Activated CD4-positive, alpha-beta T cell treated with anti-CD3 and anti-CD28 coated beads for 4 hours (primary cell): Measurements from ENCODE around the gene KLHL26.
A peak's percentile ranks its signal among the peaks of the same experiment; 100 is the strongest.
"Not testable (repeated sequence)": the region's sequence is repeated elsewhere in the genome, so short reads cannot be mapped to it uniquely, and the experiment has no call there.

ENCODE experiments used
- DNase-seq, 2 donors: peaks; one replicate each; pipeline ENCODE4 v3.0.0-alpha.2; 2020

The KLHL26 gene, protein sequence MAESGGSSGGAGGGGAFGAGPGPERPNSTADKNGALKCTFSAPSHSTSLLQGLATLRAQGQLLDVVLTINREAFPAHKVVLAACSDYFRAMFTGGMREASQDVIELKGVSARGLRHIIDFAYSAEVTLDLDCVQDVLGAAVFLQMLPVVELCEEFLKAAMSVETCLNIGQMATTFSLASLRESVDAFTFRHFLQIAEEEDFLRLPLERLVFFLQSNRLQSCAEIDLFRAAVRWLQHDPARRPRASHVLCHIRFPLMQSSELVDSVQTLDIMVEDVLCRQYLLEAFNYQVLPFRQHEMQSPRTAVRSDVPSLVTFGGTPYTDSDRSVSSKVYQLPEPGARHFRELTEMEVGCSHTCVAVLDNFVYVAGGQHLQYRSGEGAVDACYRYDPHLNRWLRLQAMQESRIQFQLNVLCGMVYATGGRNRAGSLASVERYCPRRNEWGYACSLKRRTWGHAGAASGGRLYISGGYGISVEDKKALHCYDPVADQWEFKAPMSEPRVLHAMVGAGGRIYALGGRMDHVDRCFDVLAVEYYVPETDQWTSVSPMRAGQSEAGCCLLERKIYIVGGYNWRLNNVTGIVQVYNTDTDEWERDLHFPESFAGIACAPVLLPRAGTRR

DNA sequence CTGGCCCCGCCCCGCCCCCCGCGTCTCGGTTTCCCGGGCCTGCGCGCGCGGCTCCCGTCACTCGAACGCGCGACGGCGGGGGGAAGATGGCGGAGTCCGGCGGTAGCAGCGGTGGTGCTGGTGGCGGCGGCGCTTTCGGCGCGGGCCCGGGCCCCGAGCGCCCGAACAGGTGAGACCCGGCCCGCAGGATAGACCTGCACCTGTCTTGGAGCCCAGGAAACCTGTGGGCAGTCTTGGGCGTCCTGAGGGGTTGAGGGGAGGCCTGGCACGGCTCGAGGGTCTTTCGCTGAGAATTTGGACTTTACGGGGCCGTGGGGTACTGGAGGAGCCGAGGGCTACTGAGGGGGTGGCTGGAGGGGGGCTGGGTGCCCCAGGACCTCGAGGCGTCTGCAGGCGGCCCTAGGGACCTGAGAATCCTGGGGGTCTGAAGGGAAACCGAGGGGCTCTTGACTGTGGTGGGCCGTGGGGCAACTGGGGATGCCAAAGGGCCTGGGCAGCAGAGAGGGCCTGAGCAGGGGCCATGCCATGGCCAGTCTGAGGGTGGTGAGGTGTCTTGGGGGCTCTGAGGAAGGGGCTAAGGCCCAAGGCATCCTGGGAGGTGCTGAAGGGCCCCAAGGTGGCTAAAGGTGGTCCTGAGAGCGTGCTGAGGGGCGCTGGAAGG, at the start of gene KLHL26:
KLHL26 (plus strand) TSS at position 60 of the 661 bp plus-strand sequence; CDS start at position 87, 27 bp downstream.
- peak in 1 of 2 donors; percentile 15 for DNase-seq

DNA sequence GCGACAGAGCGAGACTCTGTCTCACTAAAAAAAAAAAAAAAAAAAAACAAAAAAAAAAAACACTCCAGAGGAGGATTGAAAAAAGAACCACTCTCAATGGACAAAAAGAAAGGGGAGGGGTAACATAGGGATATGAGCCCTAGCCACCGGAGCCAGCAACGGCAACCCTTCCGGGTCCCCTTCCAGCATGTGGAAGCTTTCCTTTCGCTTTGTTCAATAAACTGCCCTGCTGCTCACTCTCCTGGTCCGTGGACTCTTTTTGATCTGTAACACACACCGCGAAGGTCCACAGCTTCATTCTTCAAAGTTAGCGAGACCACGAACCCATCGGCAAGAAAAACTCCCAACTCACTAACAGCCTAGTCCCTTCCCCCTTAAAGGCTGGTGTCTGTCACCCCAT, 49.3 kb upstream of the KLHL26 start:
- no peak for DNase-seq

DNA sequence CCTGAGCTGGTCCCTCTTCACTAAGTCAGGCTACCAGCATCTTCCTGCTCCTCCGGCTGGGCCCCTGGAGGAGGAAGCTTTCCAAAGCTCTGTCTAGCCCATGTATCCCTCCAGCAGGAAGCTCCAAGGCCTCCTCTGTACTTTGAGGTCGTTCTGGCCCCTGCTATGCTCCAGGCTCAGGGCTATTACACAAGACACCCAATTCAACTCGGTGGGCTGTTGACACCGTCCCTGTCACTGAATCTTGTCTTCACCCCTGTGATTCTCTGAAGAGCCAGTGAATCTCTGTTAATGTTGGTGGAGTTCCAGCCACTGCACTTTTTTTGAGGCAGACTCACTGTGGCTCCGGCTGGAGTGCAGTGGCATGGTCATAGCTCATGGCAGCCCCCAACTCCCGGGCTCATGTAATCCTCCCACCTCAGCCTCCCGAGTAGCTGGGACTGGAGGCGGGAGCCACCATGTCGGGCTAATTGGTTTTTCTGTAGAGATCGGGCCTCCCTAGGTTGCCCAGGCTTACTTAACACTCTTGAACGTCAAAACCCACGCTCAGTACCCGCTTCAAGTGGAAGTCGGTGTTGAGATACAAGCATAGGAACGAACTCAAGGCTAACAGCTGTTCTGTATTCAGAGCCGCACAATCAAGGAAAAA, 48.7 kb upstream of the KLHL26 start:
- no peak for DNase-seq

DNA sequence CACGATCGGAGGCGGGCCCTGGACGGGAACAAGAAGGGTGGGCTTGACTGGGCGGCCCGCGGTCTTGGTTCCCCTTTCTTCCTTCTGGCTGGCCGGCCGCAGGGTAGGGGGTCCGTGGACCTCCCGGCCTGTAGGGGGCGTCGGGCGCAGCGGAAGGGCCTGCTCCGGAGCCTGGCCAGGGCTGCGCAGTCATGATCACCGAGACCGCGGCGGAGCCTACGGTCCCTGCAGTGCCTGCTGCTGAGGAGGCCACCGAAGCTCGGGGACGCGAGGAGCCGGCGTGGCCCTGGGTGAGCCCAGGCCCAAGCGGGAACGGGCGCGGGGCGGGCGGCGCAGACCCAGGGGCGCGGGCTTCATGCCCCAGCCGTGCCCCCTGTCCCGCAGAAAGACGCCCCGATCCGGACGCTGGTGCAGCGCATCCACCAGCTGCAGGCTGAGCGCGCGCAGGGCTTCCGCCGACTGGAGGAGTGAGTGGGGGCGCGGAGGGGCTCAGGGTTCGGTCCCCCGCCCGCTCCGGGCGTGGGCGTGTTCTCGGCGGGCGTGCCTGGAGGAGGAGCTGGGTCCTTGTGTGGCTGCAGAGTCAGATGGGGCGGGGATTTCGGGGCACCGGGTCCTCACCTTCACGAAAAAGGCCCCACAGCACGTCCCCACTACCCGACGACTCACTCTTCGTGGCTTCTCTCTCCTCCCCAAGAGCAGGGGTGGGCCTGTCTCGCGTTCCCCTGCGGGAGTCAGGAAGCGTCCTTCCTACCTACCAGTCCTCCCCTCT, 48.0 kb upstream of the KLHL26 start, which contains the start of gene REX1BD:
REX1BD (plus strand) TSS at position 188 of the 769 bp plus-strand sequence; CDS start at position 192, 4 bp downstream.
- peak; percentile 89 to 91 for DNase-seq

DNA sequence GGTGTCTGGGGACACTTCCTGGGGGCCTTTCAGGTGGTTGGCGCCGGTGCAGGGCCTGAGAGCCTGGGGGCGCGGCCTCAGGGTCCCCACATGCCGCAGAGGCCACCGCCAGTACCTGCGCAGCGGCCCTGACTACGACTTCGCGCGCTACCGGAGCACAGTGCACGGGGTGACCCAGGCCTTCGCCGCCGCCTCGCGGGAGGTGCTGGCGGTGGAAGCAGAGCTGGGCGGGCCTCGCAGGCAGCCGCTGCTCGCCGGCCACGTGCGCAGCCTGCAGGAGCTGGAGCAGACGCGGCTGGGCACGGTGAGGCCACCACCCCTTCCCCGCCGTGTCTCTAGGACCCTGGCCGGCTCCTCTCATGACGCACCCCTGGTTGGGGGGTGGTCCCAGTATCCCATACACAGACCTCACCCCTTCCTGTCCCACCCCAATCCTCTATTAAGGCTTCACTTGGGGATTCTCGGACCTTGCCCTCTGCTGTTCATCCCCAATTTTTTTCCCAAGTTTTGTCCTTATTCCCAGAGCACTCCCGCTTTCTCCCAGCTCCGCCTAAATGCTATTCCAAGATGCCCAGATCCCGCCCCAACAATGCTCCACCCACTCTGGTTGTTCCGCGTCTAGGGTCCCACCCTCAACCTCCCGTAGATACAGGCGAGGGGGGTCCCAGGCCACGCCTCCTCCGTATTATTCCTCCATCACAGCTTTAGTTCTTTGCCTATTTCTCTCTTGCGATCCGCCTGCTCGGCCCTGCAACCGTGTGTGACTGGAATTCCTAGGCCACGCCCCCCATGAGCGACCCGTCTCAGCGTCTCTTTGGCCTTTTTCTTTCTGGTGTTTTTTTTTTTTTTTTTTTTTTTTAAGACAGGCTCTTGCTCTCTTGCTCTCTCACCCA, 47.2 kb upstream of the KLHL26 start:
- peak; percentile 57 to 69 for DNase-seq

DNA sequence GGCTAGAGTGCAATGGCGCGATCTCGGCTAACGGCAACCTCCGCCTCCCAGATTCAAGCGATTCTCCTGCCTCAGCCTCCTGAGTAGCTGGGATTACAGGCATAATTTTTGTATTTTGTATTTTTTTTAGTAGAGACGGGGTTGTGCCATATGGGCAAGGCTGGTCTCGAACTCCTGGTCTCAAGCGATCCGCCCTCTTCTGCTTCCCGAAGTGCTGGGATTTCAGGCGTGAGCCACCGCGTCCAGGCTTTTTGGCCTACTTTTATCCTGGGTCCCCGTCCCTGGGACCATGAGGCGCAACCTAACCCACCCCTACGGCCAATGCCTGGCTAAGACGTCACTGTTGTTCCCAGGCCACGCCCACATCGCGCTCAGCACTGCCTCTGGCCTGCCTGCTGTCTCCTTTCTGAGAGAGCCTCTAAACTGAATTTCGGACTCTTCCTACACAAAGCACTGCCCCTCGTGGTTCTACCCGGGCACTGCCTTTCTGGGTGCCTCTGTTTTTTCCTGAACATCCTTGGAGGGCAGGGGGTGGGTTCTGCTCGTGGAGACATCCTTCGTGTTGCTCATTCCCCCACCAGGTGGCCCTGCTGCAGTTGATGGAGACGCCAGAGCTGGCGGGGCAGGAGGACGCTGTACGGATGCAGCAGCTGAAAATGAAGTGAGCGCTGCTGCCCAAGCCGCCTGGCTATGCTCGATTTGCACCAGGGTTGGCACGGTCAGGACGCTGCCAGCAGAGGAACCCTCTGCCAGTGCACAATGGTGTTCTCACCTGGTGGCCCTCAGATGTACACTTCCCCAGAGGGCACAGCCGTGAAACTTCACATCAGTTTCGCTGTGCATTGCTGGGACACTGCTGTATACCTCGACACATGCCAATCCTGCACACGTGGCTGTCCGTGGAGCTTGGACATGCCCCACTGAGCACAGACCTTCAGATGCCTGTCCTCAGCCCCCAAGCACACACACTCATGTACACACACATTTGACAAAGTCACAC, 46.3 kb upstream of the KLHL26 start:
- DNase-seq = no peak

DNA sequence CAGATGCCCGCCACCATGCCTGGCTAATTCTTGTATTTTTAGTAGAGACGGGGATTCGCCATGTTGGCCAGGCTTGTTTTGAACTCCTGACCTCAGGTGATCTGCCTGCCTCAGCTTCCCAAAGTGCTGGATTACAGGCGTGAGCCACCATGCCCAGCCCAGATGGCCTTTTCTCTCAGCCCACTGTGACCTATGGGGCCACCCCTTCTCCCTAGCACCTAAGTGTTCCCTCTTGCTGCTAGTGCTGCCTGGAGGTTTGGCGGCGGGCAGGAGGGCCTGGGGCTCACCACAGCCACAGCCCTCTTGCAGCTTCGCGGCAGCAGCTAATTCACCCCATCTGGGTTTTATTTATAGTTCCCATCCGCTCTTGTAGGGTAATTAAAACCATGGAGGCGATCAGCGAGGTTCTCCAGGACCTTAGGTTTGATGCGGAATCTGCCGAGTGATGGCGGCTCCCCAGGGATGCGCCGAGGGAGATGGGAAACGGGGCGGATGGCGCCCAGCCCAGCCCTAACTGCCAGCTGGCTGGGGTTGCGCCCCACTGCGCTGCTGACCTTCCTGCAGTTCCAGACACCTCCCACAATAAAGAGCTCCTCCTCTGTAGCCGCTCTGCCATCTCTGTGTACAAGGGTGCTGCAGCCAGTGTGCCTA, 45.0 kb upstream of the KLHL26 start:
- DNase-seq = no peak

DNA sequence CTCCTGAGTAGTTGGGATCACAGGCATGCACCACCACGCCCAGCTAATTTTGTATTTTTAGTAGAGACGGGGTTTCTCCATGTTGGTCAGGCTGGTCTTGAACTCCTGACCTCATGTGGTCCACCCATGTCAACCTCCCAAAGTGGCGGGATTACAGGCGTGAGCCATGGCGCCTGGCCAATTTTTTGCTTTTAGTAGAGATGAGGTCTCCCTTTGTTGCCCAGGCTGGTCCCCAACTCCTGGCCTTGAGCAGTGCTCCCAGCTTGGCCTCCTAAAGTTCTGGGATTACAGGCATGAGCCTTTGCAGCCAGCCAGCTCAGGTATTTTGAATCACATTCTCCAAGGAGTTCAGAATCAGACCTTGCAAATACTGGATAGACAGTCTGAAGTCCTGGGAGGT, 44.1 kb upstream of the KLHL26 start:
- not testable (repeated sequence) for DNase-seq

DNA sequence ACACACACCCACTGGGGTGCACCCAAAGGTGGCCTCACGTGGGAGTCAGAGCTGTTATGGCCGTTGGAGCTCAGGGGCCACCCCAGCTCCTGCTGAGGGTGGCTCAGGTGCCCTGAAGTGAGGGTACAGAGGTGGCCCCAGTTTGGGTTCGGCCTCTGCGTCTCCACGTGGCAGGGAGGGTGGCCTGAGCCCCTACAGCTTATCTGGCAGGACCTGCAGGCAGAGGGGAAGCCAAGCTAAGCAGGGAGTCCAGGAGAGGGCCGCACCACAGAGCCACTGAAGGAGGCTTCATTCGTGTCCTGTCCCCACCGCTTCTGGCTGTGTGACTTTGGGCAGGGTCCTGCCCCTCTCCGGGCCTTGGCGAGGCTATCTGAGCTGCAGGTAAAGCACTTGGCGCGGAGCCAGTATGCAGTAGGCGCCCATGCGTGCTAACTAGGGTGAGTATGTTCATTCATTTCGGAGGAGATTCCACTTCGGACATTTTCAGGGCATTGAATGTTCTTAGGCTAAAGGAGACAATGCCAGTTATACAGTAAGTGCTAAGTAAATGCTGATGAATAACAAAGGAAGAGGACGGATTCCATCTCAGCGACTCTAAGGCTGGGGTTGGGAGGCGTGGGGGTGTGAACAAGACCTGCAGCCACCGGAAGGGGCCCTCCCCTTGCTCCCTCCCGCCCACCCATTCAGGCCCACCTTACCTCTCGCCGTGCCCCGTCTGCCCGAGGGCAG, 43.3 kb upstream of the KLHL26 start:
- no peak for DNase-seq

DNA sequence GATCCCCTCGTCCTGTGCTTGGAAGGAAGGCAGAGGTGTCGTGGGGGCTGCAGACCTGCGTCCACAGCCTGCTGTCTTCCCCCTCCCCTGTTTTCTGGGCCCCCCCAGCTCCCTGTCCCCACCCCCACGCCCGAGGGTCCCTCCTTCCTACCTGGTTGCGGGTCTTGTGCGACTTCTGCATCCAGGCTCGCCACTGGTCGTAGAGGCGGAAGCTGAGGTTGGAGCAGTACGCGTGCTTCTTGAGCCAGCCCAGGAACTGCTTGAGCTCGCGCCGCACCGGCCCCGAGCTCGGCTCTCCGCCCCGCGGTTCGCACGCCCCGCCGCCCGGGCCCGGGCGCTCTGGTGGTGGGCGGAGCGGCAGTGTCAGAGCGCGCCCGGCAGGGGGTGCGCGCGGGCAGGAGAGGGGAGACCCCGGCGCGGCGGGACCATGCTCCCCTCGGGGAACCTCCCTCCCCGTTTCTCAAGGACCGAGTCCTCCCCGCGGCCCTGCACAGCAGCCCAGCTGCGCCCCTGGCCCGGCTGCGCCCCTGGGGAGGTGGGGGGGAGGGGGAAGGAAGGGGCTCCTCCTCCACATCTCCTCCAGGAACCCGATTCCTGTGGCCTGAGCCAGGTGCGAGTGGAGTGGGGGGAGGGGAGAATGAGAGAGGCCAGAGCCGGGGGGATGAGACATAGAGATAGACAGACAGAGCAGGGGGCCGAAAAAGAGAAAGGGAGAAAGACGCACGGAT, 42.6 kb upstream of the KLHL26 start:
- peak; percentile 72 to 78 for DNase-seq

DNA sequence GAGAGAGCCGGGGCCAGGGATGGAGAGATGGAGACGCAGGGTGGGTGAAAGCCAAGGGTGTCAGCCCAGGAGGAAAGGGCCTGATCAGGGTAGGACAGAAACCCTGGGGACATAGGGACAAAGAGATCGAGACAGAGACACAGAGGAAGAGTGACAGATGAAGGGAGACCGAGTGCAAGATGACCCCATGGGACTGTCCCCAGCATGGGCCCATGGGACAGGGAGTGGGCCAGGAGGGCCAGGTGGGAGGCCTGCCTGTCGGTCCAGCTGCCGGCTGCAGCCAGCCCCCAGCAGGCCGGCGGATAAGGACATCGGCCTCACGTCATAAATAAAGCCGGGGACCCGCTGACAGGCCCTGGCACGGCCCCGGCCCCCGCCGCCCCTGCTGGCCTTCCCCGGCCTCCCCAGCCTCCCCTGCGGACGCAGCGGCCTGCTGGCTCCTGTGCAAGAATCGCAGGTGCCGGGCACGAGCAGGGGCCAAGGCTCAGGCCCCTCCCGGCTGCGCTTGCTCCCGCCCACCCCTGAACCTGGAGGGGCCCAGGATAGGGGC, 41.9 kb upstream of the KLHL26 start:
- DNase-seq = no peak

DNA sequence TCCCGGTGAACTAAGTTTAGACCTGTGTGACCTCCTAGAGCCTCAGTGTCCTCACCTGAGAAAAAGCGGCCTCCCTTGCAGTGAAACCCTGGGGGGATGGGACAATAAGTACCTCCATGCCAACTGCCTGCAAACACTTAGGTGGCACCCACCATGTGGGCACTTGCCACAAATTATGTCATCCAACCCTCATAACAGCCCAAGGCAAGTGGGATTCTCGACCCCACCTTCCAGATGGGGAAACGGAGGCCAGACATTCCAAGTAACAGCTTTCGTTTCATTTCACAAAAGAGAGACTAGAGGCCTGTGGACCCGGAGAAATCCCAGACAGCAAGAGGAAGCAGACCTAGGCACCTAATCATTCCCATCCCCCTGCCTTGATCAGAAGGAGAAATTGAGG, 41.4 kb upstream of the KLHL26 start:
- no peak for DNase-seq

DNA sequence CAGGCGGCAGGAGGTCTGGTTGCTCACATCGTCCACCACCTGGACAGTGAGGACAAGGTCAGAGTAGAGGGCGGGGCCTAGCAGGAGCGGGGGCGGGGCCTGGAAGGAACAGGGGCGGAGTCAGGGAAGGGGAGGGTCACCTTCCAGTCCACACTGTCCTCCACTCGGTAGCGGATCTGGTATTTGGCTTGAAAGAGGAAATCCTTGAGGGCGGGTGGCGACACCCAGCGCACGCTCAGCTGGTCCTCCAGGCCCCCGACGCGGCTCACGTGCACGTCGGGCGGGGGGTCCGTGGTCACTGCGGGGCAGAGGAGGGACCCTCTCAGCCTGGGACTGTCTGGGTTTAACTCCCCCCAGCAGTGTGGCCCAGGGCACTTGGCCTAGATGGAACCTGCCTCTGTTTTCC, 40.1 kb upstream of the KLHL26 start:
- DNase-seq = no peak

DNA sequence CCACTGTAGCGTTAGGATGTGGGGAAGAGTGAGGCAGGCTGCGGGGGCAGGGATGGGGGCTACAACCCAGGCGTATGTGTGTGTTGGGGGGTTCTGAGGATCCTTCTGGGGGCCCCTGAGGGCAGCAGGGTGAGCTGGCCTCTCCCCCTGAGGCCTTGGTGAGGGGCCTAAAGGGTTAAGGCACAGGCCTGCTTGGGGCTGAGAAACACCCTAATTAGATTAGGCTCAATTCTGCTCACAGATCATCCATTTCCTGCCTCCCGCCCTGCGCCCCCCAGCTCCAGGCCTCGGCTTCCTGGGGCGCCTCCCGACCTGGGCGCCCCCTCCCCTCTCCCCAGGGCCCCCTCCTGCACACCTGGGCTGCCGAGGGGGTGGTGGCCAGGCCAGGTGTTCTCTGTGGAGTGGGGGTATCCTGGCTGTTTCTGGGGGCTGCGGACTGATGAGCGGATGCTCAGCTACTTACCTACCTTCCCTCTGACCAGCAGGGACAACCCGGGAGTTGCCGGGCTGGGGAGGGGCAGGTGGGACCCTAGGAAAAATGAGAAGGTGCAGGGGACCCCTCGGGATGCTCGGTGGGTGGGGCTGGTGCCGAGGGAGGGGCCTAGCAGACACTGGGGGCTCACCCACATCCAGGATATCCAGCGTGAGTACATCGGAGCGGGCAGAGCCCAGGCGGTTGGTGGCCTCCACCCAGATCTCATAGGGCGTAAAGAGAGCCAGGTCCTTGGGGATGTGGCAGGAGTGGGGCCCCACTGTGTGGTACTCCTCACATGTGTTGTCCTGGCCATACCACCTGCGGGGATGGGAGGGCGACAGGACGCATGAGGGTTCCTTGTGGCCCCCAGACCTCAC, 38.8 kb upstream of the KLHL26 start:
- no peak for DNase-seq

DNA sequence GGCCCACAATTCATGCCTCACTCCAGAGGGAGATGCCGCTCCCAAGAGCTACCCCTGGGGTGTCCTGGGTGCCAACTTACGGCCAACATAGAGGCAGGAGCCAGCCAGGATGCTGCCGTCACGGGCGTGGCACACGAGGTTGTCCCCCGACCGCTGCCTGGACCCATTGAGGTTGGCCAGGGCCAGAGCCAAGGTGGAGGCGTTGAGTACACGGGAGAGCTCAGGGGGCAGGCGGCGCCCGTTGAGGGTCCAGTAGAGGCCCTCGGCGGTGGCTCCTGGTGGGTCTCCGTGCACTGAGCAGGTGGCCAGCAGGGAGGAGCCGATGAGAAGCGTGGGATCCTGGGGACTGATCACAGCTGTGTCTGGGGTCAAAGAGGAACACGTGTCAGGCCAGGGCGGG, 37.3 kb upstream of the KLHL26 start:
- DNase-seq = no peak

DNA sequence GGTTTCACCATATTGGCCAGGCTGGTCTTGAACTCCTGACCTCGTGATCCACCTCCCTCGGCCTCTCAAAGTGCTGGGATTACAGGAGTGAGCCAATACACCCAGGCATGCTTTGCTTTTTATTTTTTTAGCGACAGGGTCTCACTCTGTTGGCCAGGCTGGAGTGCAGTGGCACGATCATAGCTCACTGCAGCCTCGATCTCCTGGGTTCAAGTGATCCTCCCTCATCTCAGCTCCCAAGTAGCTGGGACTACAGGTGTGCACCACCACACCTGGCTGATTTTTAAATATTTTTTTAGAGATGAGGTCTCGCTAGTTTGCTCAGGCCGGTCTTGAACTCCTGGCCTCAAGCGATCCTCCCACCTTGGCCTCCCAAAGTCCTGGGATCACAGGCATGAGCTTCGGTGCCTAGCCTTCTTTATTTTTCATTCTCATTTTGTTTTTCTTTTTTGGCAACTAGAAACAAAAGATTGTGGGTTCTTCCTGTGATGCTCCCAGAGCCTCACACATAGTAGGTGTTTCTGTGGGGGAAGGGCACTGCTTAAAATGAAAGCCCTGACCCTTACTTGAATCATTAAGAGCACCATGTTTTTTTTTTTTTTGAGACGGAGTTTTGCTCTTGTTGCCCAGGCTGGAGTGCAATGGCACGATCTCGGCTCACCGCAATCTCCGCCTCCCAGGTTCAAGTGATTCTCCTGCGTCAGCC, 36.0 kb upstream of the KLHL26 start:
- DNase-seq = not testable (repeated sequence)
